HG03108 (cell line): ENCODE data around the gene RNF223.
"Not testable (repeated sequence)": the region's sequence is repeated elsewhere in the genome, so short reads cannot be mapped to it uniquely, and the experiment has no call there.

Experiments
- ATAC-seq: cut with Tn5 transposase; IDR thresholded peaks from one replicate; pipeline ENCODE4 v1.9.1; 2021; ENCODE audit warnings: moderate library complexity; ENCODE audit not compliant: unreplicated experiment

Gene RNF223

GRCh38 chr1:1061682-1062345 is 12.3 kb downstream of the RNF223 start:
- no peak for ATAC-seq

- ATAC-seq, result no peak
Observed at GRCh38 chr1:1060281-1061000, 13.7 kb downstream of the RNF223 start.

GRCh38 chr1:1059494-1060280 is 14.4 kb downstream of the RNF223 start:
- ATAC-seq, result peak; percentile 53

GRCh38 chr1:1058921-1059493 is 15.1 kb downstream of the RNF223 start:
- ATAC-seq, result peak; percentile 29

GRCh38 chr1:1058088-1058905 is 15.8 kb downstream of the RNF223 start:
- ATAC-seq, result no peak

GRCh38 chr1:1057769-1058087 is 16.4 kb downstream of the RNF223 start:
- not testable (repeated sequence) for ATAC-seq

- no peak for ATAC-seq
Observed at GRCh38 chr1:1055841-1056736, 18.0 kb downstream of the RNF223 start.

GRCh38 chr1:1054971-1055370 is 19.1 kb downstream of the RNF223 start:
- ATAC-seq, result no peak

GRCh38 chr1:1054099-1054700 is 19.9 kb downstream of the RNF223 start:
- ATAC-seq, result no peak

- ATAC-seq, result no peak
Observed at GRCh38 chr1:1053682-1054081, 20.4 kb downstream of the RNF223 start.

GRCh38 chr1:1053022-1053421 is 21.1 kb downstream of the RNF223 start:
- ATAC-seq, result no peak

- ATAC-seq, result no peak
Observed at GRCh38 chr1:1052003-1052840, 21.9 kb downstream of the RNF223 start.

- no peak for ATAC-seq
Observed at GRCh38 chr1:1051127-1051810, 22.8 kb downstream of the RNF223 start.

GRCh38 chr1:1050577-1051052 is 23.5 kb downstream of the RNF223 start:
- ATAC-seq, result no peak

GRCh38 chr1:1049318-1050165 is 24.6 kb downstream of the RNF223 start:
- ATAC-seq, result no peak

- ATAC-seq, result no peak
Observed at GRCh38 chr1:1048765-1049164, 25.3 kb downstream of the RNF223 start.

- ATAC-seq, result no peak
Observed at GRCh38 chr1:1047963-1048362, 26.1 kb downstream of the RNF223 start.
